Nephron progenitor cell (in vitro differentiated cells): ENCODE measurements around the gene NPFFR1.

ENCODE experiments used
- DNase-seq: peaks from one replicate; pipeline ENCODE4 v3.0.0; 2021
- H3K27ac Mint-ChIP-seq: 2 replicates; pipeline ENCODE4 v1.8.0; 2021; ENCODE audit warnings: mild to moderate bottlenecking, moderate library complexity, mixed read lengths
- H3K27me3 Mint-ChIP-seq: 2 replicates; pipeline ENCODE4 v1.8.0; 2021; ENCODE audit warnings: mild to moderate bottlenecking, low read depth, mixed read lengths; ENCODE audit not compliant: poor library complexity
- H3K36me3 Mint-ChIP-seq: 2 replicates; pipeline ENCODE4 v1.8.0; 2021; ENCODE audit warnings: low read depth, mixed read lengths
- H3K4me1 Mint-ChIP-seq: 2 replicates; pipeline ENCODE4 v1.8.0; 2021; ENCODE audit warnings: mixed read lengths
- H3K4me3 Mint-ChIP-seq: 2 replicates; pipeline ENCODE4 v1.8.0; 2021; ENCODE audit warnings: mild to moderate bottlenecking, moderate library complexity, mixed read lengths
- H3K9me3 Mint-ChIP-seq: 2 replicates; pipeline ENCODE4 v1.8.0; 2021; ENCODE audit warnings: mild to moderate bottlenecking, moderate library complexity, mixed read lengths
- CTCF ChIP-seq: fragments of 200-600 bp; sonication (generic); IDR thresholded peaks from 2 replicates; pipeline ENCODE4 v1.5.0; 2021; ENCODE audit warnings: antibody characterized with exemption

The NPFFR1 gene

GRCh38 chr10:70323138-70323696 lies 39.4 kb upstream of the NPFFR1 start:
- Mint-ChIP-seq H3K27me3 (peaks cover 2% of the 10 kb centered on the region), H3K27ac (peak overlapping the region; percentile 59)

GRCh38 chr10:70321897-70322890 lies 38.4 kb upstream of the NPFFR1 start:
- H3K9me3 Mint-ChIP-seq, result no peaks in the 10 kb centered on the region
- TF ChIP-seq CTCF, result no peak
- no peak overlapping the region for H3K4me3 Mint-ChIP-seq
- H3K27me3 Mint-ChIP-seq, result peaks cover 2% of the 10 kb centered on the region
- H3K4me1 Mint-ChIP-seq, result peaks cover 47% of the 10 kb centered on the region
- H3K36me3 Mint-ChIP-seq, result no peaks in the 10 kb centered on the region
- DNase-seq, result no peak
- H3K27ac Mint-ChIP-seq, result peak overlapping the region; percentile 50

More at GRCh38 chr10:70323138-70323696, 39.4 kb upstream of the NPFFR1 start:
- TF ChIP-seq CTCF, result no peak
- no peak for DNase-seq
- Mint-ChIP-seq H3K9me3 (no peaks in the 10 kb centered on the region), H3K4me3 (no peak overlapping the region), H3K4me1 (peaks cover 54% of the 10 kb centered on the region), H3K36me3 (no peaks in the 10 kb centered on the region)

GRCh38 chr10:70321233-70321632 lies 37.4 kb upstream of the NPFFR1 start:
- DNase-seq, result no peak
- Mint-ChIP-seq H3K4me1 (peaks cover 43% of the 10 kb centered on the region), H3K4me3 (no peak overlapping the region)

GRCh38 chr10:70320751-70321150 lies 36.9 kb upstream of the NPFFR1 start:
- no peak overlapping the region for H3K4me3 Mint-ChIP-seq
- TF ChIP-seq CTCF, result no peak
- H3K4me1 Mint-ChIP-seq, result peaks cover 39% of the 10 kb centered on the region
- H3K27ac Mint-ChIP-seq, result peak overlapping the region; percentile 45
- peaks cover 2% of the 10 kb centered on the region for H3K27me3 Mint-ChIP-seq
- H3K9me3 Mint-ChIP-seq, result no peaks in the 10 kb centered on the region
- peaks cover 1% of the 10 kb centered on the region for H3K36me3 Mint-ChIP-seq
- no peak for DNase-seq

More at GRCh38 chr10:70321233-70321632, 37.4 kb upstream of the NPFFR1 start:
- TF ChIP-seq CTCF, result no peak
- Mint-ChIP-seq H3K27me3 (peaks cover 2% of the 10 kb centered on the region), H3K27ac (peak overlapping the region; percentile 45), H3K36me3 (no peaks in the 10 kb centered on the region), H3K9me3 (no peaks in the 10 kb centered on the region)

GRCh38 chr10:70319824-70320223 lies 36.0 kb upstream of the NPFFR1 start:
- Mint-ChIP-seq H3K9me3 (no peaks in the 10 kb centered on the region), H3K36me3 (peaks cover 6% of the 10 kb centered on the region), H3K27me3 (peaks cover 2% of the 10 kb centered on the region), H3K4me1 (peaks cover 34% of the 10 kb centered on the region), H3K4me3 (no peak overlapping the region), H3K27ac (no peak overlapping the region)
- no peak for DNase-seq
- TF ChIP-seq CTCF, result no peak
